Neuronal stem cell (in vitro differentiated cells): ENCODE results near the gene EPS8L3.

ENCODE experiments used
- DNase-seq: peaks from one replicate; pipeline ENCODE4 v3.0.0-alpha.2; 2013; ENCODE audit warnings: low spot score
- H2AFZ ChIP-seq: one replicate; pipeline ENCODE4 v1.6.1; 2013; ENCODE audit warnings: mild to moderate bottlenecking, low read length, inconsistent platforms
- H2AK5ac ChIP-seq: 2 replicates; pipeline ENCODE4 v1.6.1; 2013; ENCODE audit warnings: low read depth, mild to moderate bottlenecking, inconsistent platforms, low read length, moderate library complexity, mixed read lengths
- H2BK120ac ChIP-seq: 2 replicates; pipeline ENCODE4 v1.6.1; 2013; ENCODE audit warnings: low read depth, mild to moderate bottlenecking, inconsistent platforms, low read length, moderate library complexity, mixed read lengths
- H2BK12ac ChIP-seq: one replicate; pipeline ENCODE4 v1.6.1; 2013; ENCODE audit warnings: low read length, inconsistent platforms
- H2BK15ac ChIP-seq: 2 replicates; pipeline ENCODE4 v1.6.1; 2013; ENCODE audit warnings: mild to moderate bottlenecking, low read length, inconsistent platforms, mixed read lengths
- H2BK5ac ChIP-seq: one replicate; pipeline ENCODE4 v1.6.1; 2013; ENCODE audit warnings: inconsistent platforms, mild to moderate bottlenecking, low read length, moderate library complexity
- H3K14ac ChIP-seq: one replicate; pipeline ENCODE4 v1.6.1; 2013; ENCODE audit warnings: low read length, inconsistent platforms
- H3K18ac ChIP-seq: 2 replicates; pipeline ENCODE4 v1.6.1; 2013; ENCODE audit warnings: low read length, inconsistent platforms
- H3K23ac ChIP-seq: 2 replicates; pipeline ENCODE4 v1.6.1; 2013; ENCODE audit warnings: low read depth, mild to moderate bottlenecking, mixed read lengths, low read length, inconsistent platforms; ENCODE audit not compliant: poor library complexity
- H3K27ac ChIP-seq: replicated peaks from 3 replicates; pipeline ENCODE4 v1.5.1; 2013; ENCODE audit warnings: low read length, inconsistent platforms
- H3K27me3 ChIP-seq, 3 experiments: 2 replicates each; pipeline ENCODE4 v1.6.1; 2013; ENCODE audit warnings: low read length in 3 of 3, mild to moderate bottlenecking in 2 of 3, inconsistent platforms in 1 of 3, low read depth in 1 of 3, mixed read lengths in 1 of 3, moderate library complexity in 1 of 3; ENCODE audit not compliant: control insufficient read depth in 3 of 3, insufficient read depth in 3 of 3
- H3K36me3 ChIP-seq, 2 donors: replicated peaks in 1 of 2; 2 replicates each; pipeline ENCODE4 v1.6.1; 2013; ENCODE audit warnings: low read length in 2 of 2; ENCODE audit not compliant: control insufficient read depth in 2 of 2, insufficient read depth in 2 of 2
- H3K4ac ChIP-seq: 2 replicates; pipeline ENCODE4 v1.6.1; 2013; ENCODE audit warnings: inconsistent platforms, mild to moderate bottlenecking, low read length, moderate library complexity
- H3K4me1 ChIP-seq, 2 donors: 1 replicate in 1 of 2; 2 replicates in 1 of 2; pipeline ENCODE4 v1.6.1; 2013; ENCODE audit warnings: low read length in 2 of 2, low read depth in 1 of 2; ENCODE audit not compliant: control insufficient read depth in 2 of 2, insufficient read depth in 1 of 2
- H3K4me2 ChIP-seq: one replicate; pipeline ENCODE4 v1.6.1; 2013; ENCODE audit warnings: mild to moderate bottlenecking, low read length, inconsistent platforms; ENCODE audit not compliant: insufficient read depth, poor library complexity, severe bottlenecking
- H3K4me3 ChIP-seq, 2 donors: 2 replicates each; pipeline ENCODE4 v1.5.1; 2013; ENCODE audit warnings: low read length in 2 of 2, mild to moderate bottlenecking in 2 of 2, inconsistent platforms in 1 of 2, moderate library complexity in 1 of 2
- H3K79me1 ChIP-seq: one replicate; pipeline ENCODE4 v1.6.1; 2013; ENCODE audit warnings: low read depth, mild to moderate bottlenecking, inconsistent platforms, low read length, moderate library complexity
- H3K9ac ChIP-seq: one replicate; pipeline ENCODE4 v1.6.1; 2013; ENCODE audit warnings: mild to moderate bottlenecking, low read depth, low read length, inconsistent platforms; ENCODE audit not compliant: poor library complexity
- H3K9me3 ChIP-seq, 2 donors: replicated peaks in 1 of 2; 2 replicates each; pipeline versions ENCODE3 to v1.6.1; 2013; ENCODE audit warnings: low read length in 2 of 2, mild to moderate bottlenecking in 2 of 2, inconsistent platforms in 1 of 2, low read depth in 1 of 2, mixed read lengths in 1 of 2, moderate library complexity in 1 of 2; ENCODE audit not compliant: control insufficient read depth in 2 of 2, insufficient read depth in 1 of 2
- H4K8ac ChIP-seq: one replicate; pipeline ENCODE4 v1.6.1; 2013; ENCODE audit warnings: low read depth, mild to moderate bottlenecking, inconsistent platforms, low read length, moderate library complexity
- H4K91ac ChIP-seq: one replicate; pipeline ENCODE4 v1.6.1; 2013; ENCODE audit warnings: low read length, low read depth, mild to moderate bottlenecking, inconsistent platforms; ENCODE audit not compliant: poor library complexity
- WGBS, 2 donors: extraction: QIAGEN DNeasy Blood & Tissue Kit; methylation state at CpG; one replicate each; pipeline ENCODE4 v1.1.7; 2013; ENCODE audit warnings: missing lambda C conversion rate in 2 of 2, mixed read lengths in 1 of 2; ENCODE audit not compliant: insufficient read length in 2 of 2, insufficient replicate concordance in 1 of 2; ENCODE audit errors: extremely low coverage in 2 of 2; 5-methylcytosine and 5-hydroxymethylcytosine counted together

The EPS8L3 gene

GRCh38 chr1:109802136-109802900, 38.6 kb upstream of the EPS8L3 start:
- H3K18ac ChIP-seq, result peak overlapping the region; percentile 79
- peak overlapping the region; percentile 0 for H2BK15ac ChIP-seq
- no CpG with 5 or more reads among the region's 17 CpGs for WGBS, 2 donors
- no peak for DNase-seq
- H3K4me2 ChIP-seq, result no peak overlapping the region
- peaks cover 0 to 6% (median 0%) of the 10 kb centered on the region in 3 experiments for H3K27me3 ChIP-seq
- H3K4me1 ChIP-seq, result peaks cover 3 to 5% of the 10 kb centered on the region in 2 donors
- no peak overlapping the region for H3K23ac ChIP-seq
- H3K4ac ChIP-seq, result no peak overlapping the region
- no peak overlapping the region for H2AFZ ChIP-seq
- no peak overlapping the region for H4K91ac ChIP-seq
- H4K8ac ChIP-seq, result no peak overlapping the region
- peak overlapping the region; percentile 47 for H3K9ac ChIP-seq
- H2BK12ac ChIP-seq, result no peak overlapping the region
- H2BK120ac ChIP-seq, result no peak overlapping the region
- no peaks in the 10 kb centered on the region for H3K9me3 ChIP-seq
- H3K14ac ChIP-seq, result no peak overlapping the region
- H2BK5ac ChIP-seq, result no peak overlapping the region
- H3K36me3 ChIP-seq, result no peaks in the 10 kb centered on the region
- H2AK5ac ChIP-seq, result no peak overlapping the region
- H3K4me3 ChIP-seq, result no peak overlapping the region
- H3K27ac ChIP-seq, result no peak overlapping the region
- no peaks in the 10 kb centered on the region for H3K79me1 ChIP-seq

- Histone ChIP-seq H3K23ac (no peak overlapping the region), H2AFZ (no peak overlapping the region), H3K36me3 (no peaks in the 10 kb centered on the region), H3K14ac (no peak overlapping the region), H3K27ac (no peak overlapping the region), H3K79me1 (no peaks in the 10 kb centered on the region), H2BK12ac (no peak overlapping the region), H2BK5ac (no peak overlapping the region), H2BK15ac (no peak overlapping the region), H3K27me3 (peaks cover 0 to 6% (median 0%) of the 10 kb centered on the region in 3 experiments), H3K9me3 (no peaks in the 10 kb centered on the region), H4K8ac (no peak overlapping the region), H2BK120ac (no peak overlapping the region), H3K4ac (no peak overlapping the region), H3K4me2 (no peak overlapping the region), H3K18ac (no peak overlapping the region), H4K91ac (no peak overlapping the region), H3K4me3 (no peak overlapping the region), H2AK5ac (no peak overlapping the region), H3K4me1 (peaks cover 3 to 5% of the 10 kb centered on the region in 2 donors), H3K9ac (no peak overlapping the region)
- WGBS, 2 donors, result no CpG with 5 or more reads among the region's 3 CpGs
- DNase-seq, result no peak
Measured at GRCh38 chr1:109801791-109802135, 38.0 kb upstream of the EPS8L3 start.

GRCh38 chr1:109800291-109800690, 36.6 kb upstream of the EPS8L3 start:
- Histone ChIP-seq H3K4ac (no peak overlapping the region), H3K27me3 (peaks cover 0 to 6% (median 0%) of the 10 kb centered on the region in 3 experiments), H4K8ac (no peak overlapping the region), H3K4me1 (peaks cover 3 to 5% of the 10 kb centered on the region in 2 donors), H3K9ac (no peak overlapping the region), H2BK15ac (no peak overlapping the region), H3K79me1 (no peaks in the 10 kb centered on the region), H4K91ac (no peak overlapping the region), H3K9me3 (no peaks in the 10 kb centered on the region), H3K18ac (no peak overlapping the region), H3K14ac (no peak overlapping the region), H3K27ac (no peak overlapping the region), H2AFZ (no peak overlapping the region), H2BK12ac (no peak overlapping the region), H2AK5ac (no peak overlapping the region), H3K36me3 (no peaks in the 10 kb centered on the region), H3K4me3 (no peak overlapping the region), H3K23ac (no peak overlapping the region), H2BK5ac (no peak overlapping the region), H2BK120ac (no peak overlapping the region), H3K4me2 (no peak overlapping the region)
- DNase-seq, result no peak

GRCh38 chr1:109799445-109799844, 35.7 kb upstream of the EPS8L3 start:
- Histone ChIP-seq H3K18ac (no peak overlapping the region), H3K14ac (no peak overlapping the region), H3K4me1 (peaks cover 3 to 8% of the 10 kb centered on the region in 2 donors), H3K27ac (no peak overlapping the region), H3K9ac (no peak overlapping the region), H3K36me3 (no peaks in the 10 kb centered on the region), H2BK120ac (no peak overlapping the region), H3K4ac (no peak overlapping the region), H3K79me1 (no peaks in the 10 kb centered on the region), H3K4me3 (no peak overlapping the region), H2BK5ac (no peak overlapping the region), H3K23ac (no peak overlapping the region), H2BK12ac (no peak overlapping the region), H3K27me3 (peaks cover 0 to 6% (median 0%) of the 10 kb centered on the region in 3 experiments), H4K91ac (no peak overlapping the region), H2BK15ac (no peak overlapping the region), H3K4me2 (no peak overlapping the region), H4K8ac (no peak overlapping the region), H2AFZ (no peak overlapping the region), H2AK5ac (no peak overlapping the region), H3K9me3 (no peaks in the 10 kb centered on the region)
- DNase-seq, result no peak
- WGBS, 2 donors, result no CpG with 5 or more reads among the region's 1 CpG
